Activated CD4-positive, alpha-beta T cell treated with anti-CD3 and anti-CD28 coated beads, Interleukin-2, amount 10 ng/mL, durations not matched to agents 24 days and 14 days (primary cell): ENCODE data around the gene STARD13. TPM values are rescaled to one million over a fixed set of nuclear protein-coding genes. Genes with fewer than 3 reads are reported as not detected.

ENCODE experiments used
- DNase-seq: peaks from one replicate; pipeline ENCODE4 v3.0.0; 2022
- H3K27ac Mint-ChIP-seq: one replicate; pipeline ENCODE4 v1.8.0; 2022; ENCODE audit warnings: mild to moderate bottlenecking, mixed read lengths
- H3K27me3 Mint-ChIP-seq: one replicate; pipeline ENCODE4 v1.8.0; 2022; ENCODE audit warnings: mixed read lengths
- H3K36me3 Mint-ChIP-seq: one replicate; pipeline ENCODE4 v1.8.0; 2022; ENCODE audit warnings: low read depth, mild to moderate bottlenecking, mixed read lengths
- H3K4me1 Mint-ChIP-seq: one replicate; pipeline ENCODE4 v1.8.0; 2021; ENCODE audit warnings: mixed read lengths
- H3K4me3 Mint-ChIP-seq: one replicate; pipeline ENCODE4 v1.8.0; 2022; ENCODE audit warnings: mild to moderate bottlenecking, moderate library complexity, mixed read lengths
- H3K9me3 Mint-ChIP-seq: one replicate; pipeline ENCODE4 v1.8.0; 2021; ENCODE audit warnings: mixed read lengths
- intact Hi-C: fragments of 100-400 bp; cut with micrococcal nuclease; formaldehyde crosslinking; loops from one replicate; pipeline ENCODE4 v1.15.1; 2023
- total RNA-seq: library from RNA; stranded (reverse); gene quantifications from 2 replicates; pipeline ENCODE4 v1.2.3, GENCODE V29; 2022

STARD13 gene
- total RNA-seq, 1 donor from 2014 or later, result 7.7 TPM

GRCh38 chr13:33058776-33059327 lies 226.7 kb downstream of the STARD13 start:
- no peaks in the 10 kb centered on the region for H3K36me3 Mint-ChIP-seq
- peaks cover 3% of the 10 kb centered on the region for H3K9me3 Mint-ChIP-seq
- no peak overlapping the region for H3K27ac Mint-ChIP-seq
- H3K27me3 Mint-ChIP-seq, result no peaks in the 10 kb centered on the region
- intact Hi-C loops, result no loop called here
- H3K4me3 Mint-ChIP-seq, result no peak overlapping the region
- no peak for DNase-seq
- no peaks in the 10 kb centered on the region for H3K4me1 Mint-ChIP-seq

- Mint-ChIP-seq H3K4me3 (no peak overlapping the region), H3K27me3 (no peaks in the 10 kb centered on the region), H3K36me3 (no peaks in the 10 kb centered on the region), H3K27ac (no peak overlapping the region), H3K4me1 (no peaks in the 10 kb centered on the region), H3K9me3 (peaks cover 8% of the 10 kb centered on the region)
- intact Hi-C loops, result no loop called here
- no peak for DNase-seq
Observed at GRCh38 chr13:33057019-33057780, 228.4 kb downstream of the STARD13 start.

DNA sequence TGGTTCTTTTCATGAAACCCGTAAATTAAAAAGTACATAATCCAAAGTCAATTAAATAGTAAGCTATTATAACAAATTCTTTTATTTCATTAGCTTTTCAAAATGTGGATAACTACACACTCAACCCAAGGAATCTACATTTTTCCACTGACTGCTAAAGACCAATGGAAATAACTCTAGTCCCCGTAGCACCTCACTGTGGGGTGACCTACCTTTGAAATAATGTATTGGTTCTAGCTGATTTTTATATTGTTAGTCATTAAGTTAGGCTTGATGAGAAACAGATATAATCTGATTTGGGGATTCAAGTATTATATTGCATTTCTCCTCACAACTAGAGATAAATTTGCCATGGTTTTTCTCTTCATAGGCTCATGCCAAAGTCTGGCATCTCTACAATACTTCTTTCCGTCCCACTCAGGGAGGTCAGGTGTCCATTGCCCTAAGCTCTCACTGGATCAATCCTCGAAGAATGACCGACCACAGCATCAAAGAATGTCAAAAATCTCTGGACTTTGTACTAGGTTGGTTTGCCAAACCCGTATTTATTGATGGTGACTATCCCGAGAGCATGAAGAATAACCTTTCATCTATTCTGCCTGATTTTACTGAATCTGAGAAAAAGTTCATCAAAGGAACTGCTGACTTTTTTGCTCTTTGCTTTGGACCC lies 232.0 kb downstream of the STARD13 start:
- H3K27me3 Mint-ChIP-seq, result peaks cover 2% of the 10 kb centered on the region
- peaks cover 4% of the 10 kb centered on the region for H3K9me3 Mint-ChIP-seq
- H3K27ac Mint-ChIP-seq, result no peak overlapping the region
- intact Hi-C loops, result no loop called here
- DNase-seq, result no peak
- H3K4me1 Mint-ChIP-seq, result no peaks in the 10 kb centered on the region
- no peak overlapping the region for H3K4me3 Mint-ChIP-seq
- no peaks in the 10 kb centered on the region for H3K36me3 Mint-ChIP-seq
